HepG2 (cell line): ENCODE results near the gene PXDC1. TPM values are rescaled to one million over a fixed set of nuclear protein-coding genes. Genes with fewer than 3 reads are reported as not detected.

Experiments used
- AHDC1 ChIP-seq: sonication (generic); formaldehyde crosslinking; IDR thresholded peaks from 2 replicates; pipeline ENCODE4 v1.5.1; 2020; ENCODE audit warnings: mild to moderate bottlenecking, missing genetic modification reagents, borderline replicate concordance
- ARNT ChIP-seq: fragments of 450-650 bp; IDR thresholded peaks from 2 replicates; pipeline ENCODE4 v1.6.1; 2017
- CBX5 ChIP-seq: sonication (generic); formaldehyde crosslinking; IDR thresholded peaks from 2 replicates; pipeline ENCODE4 v1.4.0; 2020; ENCODE audit warnings: missing genetic modification reagents, borderline replicate concordance
- FOXK1 ChIP-seq: sonication (generic); formaldehyde crosslinking; IDR thresholded peaks from 2 replicates; pipeline ENCODE4 v1.4.0; 2020; ENCODE audit warnings: low read depth, missing genetic modification reagents, borderline replicate concordance
- HDAC1 ChIP-seq: sonication (generic); formaldehyde crosslinking; IDR thresholded peaks from 2 replicates; pipeline ENCODE4 v1.5.1; 2020; ENCODE audit warnings: mild to moderate bottlenecking, missing genetic modification reagents
- HDAC2 ChIP-seq: sonication (generic); formaldehyde crosslinking; IDR thresholded peaks from 2 replicates; pipeline ENCODE4 v1.4.0; 2020; ENCODE audit warnings: missing genetic modification reagents
- HMGXB4 ChIP-seq, 2 experiments: sonication (generic) in 1 of 2; formaldehyde crosslinking in 1 of 2; IDR thresholded peaks; 2 replicates each; pipeline versions ENCODE4 v1.4.0 to v1.6.1; 2018 to 2020; ENCODE audit warnings: missing genetic modification reagents in 2 of 2, borderline replicate concordance in 1 of 2, low read depth in 1 of 2, mild to moderate bottlenecking in 1 of 2, missing biosample characterization in 1 of 2
- HOMEZ ChIP-seq: IDR thresholded peaks from 2 replicates; pipeline ENCODE4 v1.6.1; 2016; ENCODE audit warnings: low read depth
- MAFF ChIP-seq: IDR thresholded peaks from 2 replicates; pipeline ENCODE4 v1.6.1; 2011; ENCODE audit warnings: low read depth, low read length, improper control_type of control experiment
- NONO ChIP-seq, 2 experiments: fragments of 450-650 bp in 1 of 2; sonication (generic) in 1 of 2; formaldehyde crosslinking in 1 of 2; IDR thresholded peaks in 1 of 2; conservative IDR thresholded peaks in 1 of 2; 2 replicates each; pipeline versions ENCODE4 v1.6.1 to v1.8.0; 2017 to 2022; ENCODE audit warnings: mild to moderate bottlenecking in 1 of 2, missing genetic modification reagents in 1 of 2, moderate library complexity in 1 of 2
- SIX4 ChIP-seq: sonication (generic); formaldehyde crosslinking; IDR thresholded peaks from 2 replicates; pipeline ENCODE4 v1.4.0; 2020; ENCODE audit warnings: missing genetic modification reagents
- TCF12 ChIP-seq, 2 experiments: fragments of 450-650 bp in 1 of 2; sonication (generic) in 1 of 2; formaldehyde crosslinking in 1 of 2; IDR thresholded peaks; 2 replicates each; pipeline versions ENCODE4 v1.6.1 to v1.8.0; 2017 to 2022; ENCODE audit warnings: antibody characterized with exemption in 1 of 2, mild to moderate bottlenecking in 1 of 2, missing genetic modification reagents in 1 of 2, moderate library complexity in 1 of 2
- ZBTB10 ChIP-seq: sonication (generic); formaldehyde crosslinking; IDR thresholded peaks from 2 replicates; pipeline ENCODE4 v1.4.0; 2020; ENCODE audit warnings: missing genetic modification reagents, borderline replicate concordance
- ZNF121 ChIP-seq: sonication (generic); formaldehyde crosslinking; IDR thresholded peaks from 2 replicates; pipeline ENCODE4 v1.5.0; 2020; ENCODE audit warnings: mild to moderate bottlenecking, missing genetic modification reagents
- ZNF24 ChIP-seq: fragments of 450-650 bp; IDR thresholded peaks from 2 replicates; pipeline ENCODE4 v1.6.1; 2017; ENCODE audit warnings: antibody characterized with exemption, mild to moderate bottlenecking
- ZNF557 ChIP-seq: sonication (generic); formaldehyde crosslinking; IDR thresholded peaks from 2 replicates; pipeline ENCODE4 v1.4.0; 2020; ENCODE audit warnings: missing genetic modification reagents
- polyA plus RNA-seq, 8 experiments: library from polyadenylated mRNA; depleted of rRNA in 3 of 8; stranded (reverse) in 7 of 8; unstranded in 1 of 8; fragments of >200 nt; fragmentation: Illumina TruSeq in 4 of 8; extraction: Trizol in 4 of 8; gene quantifications; 2 replicates each; pipeline versions ENCODE4 v1.2.1 to v1.2.3, GENCODE V29; 2011 to 2016; ENCODE audit warnings: low read depth in 4 of 8, missing spikeins in 1 of 8, mixed read lengths in 1 of 8; ENCODE audit not compliant: insufficient read depth in 1 of 8
- total RNA-seq, 5 experiments: library from RNA; depleted of rRNA; stranded (reverse); fragments of >200 nt; fragmentation: Illumina TruSeq; extraction: Trizol; gene quantifications; 2 replicates each; pipeline ENCODE4 v1.2.3, GENCODE V29; 2016; ENCODE audit warnings: low read depth in 1 of 5

The PXDC1 gene
- total and polyA plus RNA-seq, 2 of the 13 experiments (the other 11 are each of a cell fraction or from before 2014, with no cell fraction given) = 32.4 to 34.7 TPM

GRCh38 chr6:3797231-3798054 lies 45.9 kb upstream of the PXDC1 start (continued):
- TF ChIP-seq AHDC1 (CRISPR knock-in tag) (0 out of 2 replicates have a peak, but pooled peaks have one; percentile 59), NONO (IDR thresholded peaks at IDR 0.05) (no peak), NONO (CRISPR knock-in tag; conservative IDR thresholded peaks at IDR 0.05) (no peak), ZBTB10 (CRISPR knock-in tag) (no peak), ZNF24 (no peak), ZNF121 (0 out of 2 replicates have a peak, but pooled peaks have one; percentile 11), CBX5 (CRISPR knock-in tag) (no peak), SIX4 (CRISPR knock-in tag) (no peak; the same call in 1 of the 2 replicates), HDAC2 (CRISPR knock-in tag) (peak; percentile 34), MAFF (no peak), HDAC1 (CRISPR knock-in tag) (0 out of 2 replicates have a peak, but pooled peaks have one; percentile 37), ARNT (0 out of 2 replicates have a peak, but pooled peaks have one; percentile 53), HOMEZ (CRISPR knock-in tag) (peak; percentile 72), TCF12 (IDR thresholded peaks at IDR 0.05) (no peak), TCF12 (CRISPR knock-in tag; IDR thresholded peaks at IDR 0.05) (no peak), FOXK1 (CRISPR knock-in tag) (0 out of 2 replicates have a peak, but pooled peaks have one; percentile 31), HMGXB4 (CRISPR knock-in tag; IDR thresholded peaks at IDR 0.05; ENCODE audit: borderline replicate concordance in 1 of 2, low read depth in 1 of 2) (peak; percentile 19 to 40; a peak in 2 of 4 replicates), ZNF557 (CRISPR knock-in tag) (no peak)
